ENCODE data around the gene MEX3D.

DNA sequence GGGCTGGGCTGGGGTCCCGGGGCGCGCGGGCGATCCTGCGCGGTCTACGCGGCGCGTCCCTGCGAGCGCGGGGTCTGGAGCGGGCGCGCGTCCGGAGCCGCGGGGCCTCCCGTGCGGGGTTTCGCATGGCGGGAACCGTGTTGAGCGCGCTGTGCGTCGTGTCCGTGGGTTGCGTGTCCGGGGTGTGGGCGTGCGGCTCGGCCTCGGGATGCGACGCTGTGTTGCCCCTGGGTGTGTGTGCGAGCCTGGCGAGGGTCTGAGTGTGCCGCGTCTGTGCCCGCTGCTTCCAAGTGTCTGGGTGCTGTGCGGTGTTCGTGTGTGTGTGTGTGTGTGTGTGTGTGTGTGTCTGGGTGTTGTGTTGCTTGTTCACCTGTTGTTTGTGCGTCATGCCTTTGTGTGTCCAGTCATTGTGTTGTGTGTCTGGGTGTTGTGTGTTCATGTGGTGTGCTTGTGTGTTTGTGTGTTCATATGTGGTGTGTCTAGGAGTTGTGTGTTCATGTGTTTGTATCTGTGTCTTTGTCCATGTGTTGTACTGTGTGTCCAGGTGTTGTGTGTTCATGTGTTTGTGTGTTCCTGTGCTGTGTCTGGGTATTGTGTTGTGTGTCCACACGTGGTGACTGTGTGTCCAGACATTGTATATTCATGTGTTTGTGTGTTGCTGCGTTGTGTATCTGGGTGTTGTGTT is 43.7 kb downstream of the MEX3D start:
- no peak for TF ChIP-seq POLR2AphosphoS5 (IDR thresholded peaks at IDR 0.05; ENCODE audit: low read depth, low read length)
- TF ChIP-seq, protein P1, sequence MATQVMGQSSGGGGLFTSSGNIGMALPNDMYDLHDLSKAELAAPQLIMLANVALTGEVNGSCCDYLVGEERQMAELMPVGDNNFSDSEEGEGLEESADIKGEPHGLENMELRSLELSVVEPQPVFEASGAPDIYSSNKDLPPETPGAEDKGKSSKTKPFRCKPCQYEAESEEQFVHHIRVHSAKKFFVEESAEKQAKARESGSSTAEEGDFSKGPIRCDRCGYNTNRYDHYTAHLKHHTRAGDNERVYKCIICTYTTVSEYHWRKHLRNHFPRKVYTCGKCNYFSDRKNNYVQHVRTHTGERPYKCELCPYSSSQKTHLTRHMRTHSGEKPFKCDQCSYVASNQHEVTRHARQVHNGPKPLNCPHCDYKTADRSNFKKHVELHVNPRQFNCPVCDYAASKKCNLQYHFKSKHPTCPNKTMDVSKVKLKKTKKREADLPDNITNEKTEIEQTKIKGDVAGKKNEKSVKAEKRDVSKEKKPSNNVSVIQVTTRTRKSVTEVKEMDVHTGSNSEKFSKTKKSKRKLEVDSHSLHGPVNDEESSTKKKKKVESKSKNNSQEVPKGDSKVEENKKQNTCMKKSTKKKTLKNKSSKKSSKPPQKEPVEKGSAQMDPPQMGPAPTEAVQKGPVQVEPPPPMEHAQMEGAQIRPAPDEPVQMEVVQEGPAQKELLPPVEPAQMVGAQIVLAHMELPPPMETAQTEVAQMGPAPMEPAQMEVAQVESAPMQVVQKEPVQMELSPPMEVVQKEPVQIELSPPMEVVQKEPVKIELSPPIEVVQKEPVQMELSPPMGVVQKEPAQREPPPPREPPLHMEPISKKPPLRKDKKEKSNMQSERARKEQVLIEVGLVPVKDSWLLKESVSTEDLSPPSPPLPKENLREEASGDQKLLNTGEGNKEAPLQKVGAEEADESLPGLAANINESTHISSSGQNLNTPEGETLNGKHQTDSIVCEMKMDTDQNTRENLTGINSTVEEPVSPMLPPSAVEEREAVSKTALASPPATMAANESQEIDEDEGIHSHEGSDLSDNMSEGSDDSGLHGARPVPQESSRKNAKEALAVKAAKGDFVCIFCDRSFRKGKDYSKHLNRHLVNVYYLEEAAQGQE (IDR thresholded peaks at IDR 0.05; ENCODE audit: insufficient read depth in 1 of 2, low read depth in 2 of 2, low read length in 2 of 2), result no peak

Measured in PFSK-1 (cell line).